Midbrain (tissue), 1 donor: Measurements from ENCODE around the gene MACROD1.

ENCODE experiments used
- DNase-seq: peaks from one replicate; lab custom pipeline; 2025; lab: John Stamatoyannopoulos, UW

MACROD1 gene

DNA sequence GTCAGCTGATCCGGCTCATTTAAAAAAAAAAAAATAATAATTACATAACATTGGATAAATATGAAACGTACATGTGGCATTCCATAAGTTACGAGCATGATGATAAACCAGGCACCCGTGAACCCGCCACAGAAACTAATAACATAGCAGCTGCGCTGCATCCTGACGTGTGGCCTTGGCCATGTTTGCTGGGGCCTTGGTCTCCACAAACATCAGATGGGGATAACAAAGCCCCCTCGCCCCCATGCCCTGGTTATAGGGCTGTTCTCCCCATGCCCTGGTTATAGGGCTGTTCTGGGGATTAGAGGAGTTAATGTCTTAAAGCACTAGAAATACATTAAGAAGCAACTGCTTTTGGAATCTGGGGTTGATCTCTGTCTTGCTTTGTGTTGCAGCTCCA, 93.5 kb downstream of the MACROD1 start:
- DNase-seq: no peak

- peak; percentile 29 for DNase-seq
These were observed 94.1 kb downstream of the MACROD1 start for GRCh38 chr11:64071849-64072248.

GRCh38 chr11:64070314-64070681, 95.6 kb downstream of the MACROD1 start:
- DNase-seq: no peak

DNA sequence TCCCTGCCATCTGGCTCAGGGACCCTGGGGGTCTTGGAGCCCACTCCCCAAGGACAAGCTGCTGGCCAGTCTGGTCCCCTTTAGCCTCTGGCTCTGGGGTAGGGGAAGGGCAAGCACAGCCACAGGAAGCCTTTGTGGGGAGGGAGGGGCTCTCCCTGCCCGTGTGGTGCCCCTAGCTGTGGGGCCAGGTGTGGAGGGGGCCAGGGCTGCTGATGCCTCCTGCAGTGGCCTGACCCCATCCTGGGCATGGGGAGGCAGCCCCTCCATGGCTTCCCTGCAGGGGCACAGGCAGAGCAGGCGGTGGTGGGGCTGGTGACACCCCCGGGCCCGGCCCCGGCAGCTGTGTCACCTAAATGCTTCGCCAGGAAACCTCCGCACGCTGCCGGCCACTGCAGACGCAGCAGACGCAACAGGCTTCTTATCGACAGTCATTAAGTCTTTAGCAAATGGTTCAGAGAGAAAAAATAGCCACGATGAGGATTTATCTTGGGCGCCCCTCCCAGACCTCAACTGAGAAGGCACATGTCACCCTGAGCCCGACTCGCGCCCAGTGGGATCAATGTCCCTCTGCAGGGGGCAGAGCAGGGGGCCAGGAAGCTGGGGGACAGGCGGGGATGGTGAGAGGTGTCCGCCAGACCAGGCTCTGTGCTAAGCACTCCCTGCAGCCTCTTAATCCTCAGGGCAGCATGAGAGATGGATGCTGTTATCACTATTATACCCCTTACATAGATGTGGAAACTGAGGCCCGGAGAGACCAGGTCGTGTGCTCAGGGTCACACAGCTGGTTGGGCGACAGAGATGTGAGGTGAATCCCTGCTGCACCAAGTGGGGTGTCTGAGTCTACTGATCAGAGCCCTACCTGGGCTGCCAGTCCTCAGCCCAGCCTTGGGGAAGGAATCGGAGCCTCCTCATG, 96.3 kb downstream of the MACROD1 start:
- no peak for DNase-seq

- no peak for DNase-seq
These were observed 97.1 kb downstream of the MACROD1 start for GRCh38 chr11:64068705-64069400.

DNA sequence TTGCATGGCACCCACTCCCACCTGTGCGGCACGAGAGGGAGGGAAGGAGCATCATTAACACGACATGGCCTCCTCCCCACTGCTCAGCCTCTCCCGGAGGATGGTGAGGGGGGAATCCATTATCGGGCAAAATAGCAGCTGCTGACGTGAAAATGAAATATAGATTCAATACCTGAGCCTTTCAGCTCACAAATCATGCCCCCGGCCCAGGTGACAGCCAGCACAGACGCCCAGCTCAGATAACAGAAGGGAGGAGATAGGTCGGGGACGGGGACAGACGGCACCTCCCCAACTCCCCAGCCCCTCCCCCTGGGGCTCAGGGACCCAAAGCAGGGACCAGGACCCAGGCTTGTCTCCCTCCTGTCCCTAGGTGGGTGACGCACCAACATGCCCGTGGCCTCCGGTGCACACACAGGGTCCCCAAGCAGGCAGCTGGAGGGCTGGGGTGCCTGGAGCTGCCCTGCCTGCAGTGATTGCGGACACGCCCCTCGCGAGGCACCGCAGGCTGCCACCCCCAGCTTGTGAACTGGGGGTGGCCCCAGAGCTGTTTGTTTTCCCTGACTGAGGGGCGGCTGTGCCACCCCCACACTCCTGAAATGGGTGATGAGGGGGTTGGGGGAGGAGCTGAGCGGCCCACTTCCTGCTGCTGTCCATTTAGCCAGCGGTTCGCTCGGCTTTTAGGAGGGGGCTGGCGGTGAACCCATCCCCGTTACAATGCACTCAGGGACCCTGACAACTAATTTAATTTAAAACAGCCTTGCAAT, 98.5 kb downstream of the MACROD1 start:
- DNase-seq: no peak

DNA sequence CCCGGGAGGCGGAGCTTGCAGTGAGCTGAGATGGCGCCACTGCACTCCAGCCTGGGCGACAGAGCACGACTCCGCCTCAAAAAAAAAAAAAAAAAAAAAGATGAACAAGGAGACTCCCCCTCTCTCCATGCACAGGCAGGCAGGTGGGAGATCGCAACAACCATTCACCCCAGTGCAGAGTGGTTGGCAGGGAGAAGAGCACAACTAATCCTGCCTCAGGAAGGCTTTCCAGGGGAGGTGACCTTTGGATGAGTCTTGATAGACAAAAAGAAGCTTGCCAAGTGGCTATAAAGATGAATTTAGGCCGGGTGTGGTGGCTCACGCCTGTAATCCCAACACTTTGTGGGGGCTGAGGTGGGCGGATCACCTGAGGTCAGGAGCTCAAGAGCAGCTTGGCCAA, 100.2 kb downstream of the MACROD1 start:
- DNase-seq: no peak

- DNase-seq: no peak
These were observed 100.8 kb downstream of the MACROD1 start for GRCh38 chr11:64065141-64065465.

GRCh38 chr11:64064374-64065140, 101.4 kb downstream of the MACROD1 start:
- DNase-seq: no peak

DNA sequence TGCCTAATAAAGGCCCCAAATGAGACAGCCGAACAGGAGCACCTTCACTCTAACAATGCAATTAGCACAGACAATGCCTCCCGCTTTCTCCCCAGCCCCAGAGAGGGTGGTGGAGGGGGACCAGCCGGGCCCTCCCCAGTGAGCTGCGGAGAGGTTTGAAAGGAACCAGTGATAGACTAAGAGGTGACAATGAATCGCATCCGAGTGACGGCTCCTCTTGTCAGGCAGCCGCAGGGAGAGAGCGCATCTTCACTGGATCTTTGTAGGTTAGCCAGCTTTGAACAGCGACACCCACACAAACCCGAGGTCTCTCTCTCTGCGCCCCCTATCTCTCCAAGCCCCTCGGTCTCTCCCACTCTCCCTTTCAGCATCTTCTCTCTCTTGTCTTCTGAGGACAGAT, 102.1 kb downstream of the MACROD1 start:
- no peak for DNase-seq

DNA sequence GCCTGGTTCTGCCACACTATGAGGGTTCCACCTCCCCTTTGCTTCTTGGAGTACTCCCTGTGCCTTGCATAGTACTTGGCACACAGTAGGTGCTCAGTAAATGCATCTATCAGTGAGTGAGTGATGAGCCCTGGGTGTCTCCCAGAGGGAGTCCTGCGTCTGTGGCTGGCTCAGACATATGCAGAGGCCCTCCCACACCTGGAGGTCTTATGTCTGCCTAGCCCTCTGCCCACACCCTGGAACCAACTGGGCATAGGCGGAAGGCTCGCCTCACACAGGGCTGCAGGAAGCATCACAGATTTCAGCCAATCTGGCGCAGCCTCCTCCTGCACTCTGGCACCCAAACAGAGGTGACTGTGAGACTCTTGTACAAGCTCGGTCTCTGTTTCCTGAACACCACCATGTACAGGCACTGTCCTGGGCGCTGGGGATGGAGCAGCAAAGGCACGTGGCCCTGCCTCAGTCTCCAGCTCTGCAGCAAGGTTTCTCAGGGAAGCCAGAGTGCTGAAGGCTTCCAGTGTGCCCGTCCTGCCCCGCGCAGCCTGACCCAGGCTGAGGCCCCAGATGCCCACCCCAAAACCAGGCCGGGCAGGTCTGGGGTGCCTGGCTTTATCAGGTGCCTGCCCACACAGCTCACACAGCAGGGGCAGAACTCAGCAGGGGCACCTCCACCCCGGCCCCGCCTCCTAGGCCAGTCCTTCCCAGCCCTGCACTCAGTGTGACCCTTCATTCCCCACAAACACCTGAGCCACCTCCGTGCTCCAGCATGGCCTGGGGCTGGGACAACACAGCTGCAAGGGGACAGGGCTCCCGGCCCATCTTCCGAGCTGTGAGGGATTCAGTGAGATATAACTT, 103.5 kb downstream of the MACROD1 start:
- no peak for DNase-seq

- DNase-seq: peak; percentile 68
These were observed 105.0 kb downstream of the MACROD1 start for GRCh38 chr11:64060861-64061444.

- DNase-seq: no peak
These were observed 105.6 kb downstream of the MACROD1 start for GRCh38 chr11:64060263-64060860.

DNA sequence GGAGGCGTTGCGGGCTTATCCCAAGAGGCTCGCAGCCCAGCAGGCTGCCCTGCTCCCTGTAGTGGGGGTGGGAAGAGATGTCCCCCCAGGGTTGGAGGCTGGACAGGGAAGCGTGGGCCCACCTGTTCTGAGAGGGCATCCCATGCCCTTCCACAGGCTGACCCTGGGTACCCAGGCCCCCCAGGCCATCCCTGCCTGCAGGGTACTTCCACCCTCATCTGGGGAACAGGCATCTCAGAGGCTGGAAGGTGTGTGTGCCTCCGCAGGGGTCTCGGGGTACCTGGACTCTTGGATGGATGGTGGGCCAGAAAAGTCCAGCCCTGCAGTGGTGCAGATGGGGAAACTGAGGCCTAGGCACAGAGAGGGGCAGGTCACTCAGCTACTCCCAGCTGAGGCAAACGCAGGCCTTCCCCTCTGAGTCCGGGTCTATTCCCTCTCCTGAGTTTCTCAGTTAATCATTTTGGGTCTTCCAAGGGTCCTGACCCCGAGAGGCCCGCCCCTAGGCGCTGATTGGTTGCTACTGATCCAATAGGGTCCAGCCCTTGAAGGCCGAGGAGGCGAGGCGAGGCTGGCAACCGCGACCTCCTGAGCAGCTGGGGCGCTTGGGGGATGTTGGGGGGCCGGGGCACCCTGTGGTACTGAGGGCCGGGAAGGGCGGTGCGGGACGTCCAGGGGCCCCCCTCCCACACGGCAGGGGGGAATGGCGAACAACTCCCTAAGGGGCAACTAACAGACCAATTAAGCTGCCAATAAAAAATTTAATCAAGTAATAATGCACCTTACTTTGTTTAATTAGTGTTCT, 106.4 kb downstream of the MACROD1 start:
- no peak for DNase-seq

- no peak for DNase-seq
These were observed 107.4 kb downstream of the MACROD1 start for GRCh38 chr11:64058494-64058893.

DNA sequence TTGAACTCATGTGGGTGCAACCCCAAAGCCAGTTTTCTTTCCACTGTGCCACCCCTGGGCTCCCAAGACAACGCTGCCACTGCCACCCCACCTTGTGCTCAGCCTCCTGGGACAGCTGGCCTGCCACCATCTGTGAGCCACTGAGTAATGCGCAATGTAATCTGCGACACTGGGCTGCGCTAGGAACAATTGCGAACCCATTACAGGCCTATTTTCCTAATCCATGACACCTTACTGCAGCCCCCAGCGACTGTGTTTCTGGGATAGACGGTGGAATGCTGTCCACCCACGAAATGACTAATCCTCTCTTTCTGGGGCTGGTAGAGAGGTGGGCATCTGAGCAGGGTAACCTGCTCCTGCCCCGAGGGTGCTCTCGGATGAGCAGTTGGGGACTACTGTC, 108.0 kb downstream of the MACROD1 start:
- DNase-seq: no peak

GRCh38 chr11:64056861-64057260, 109.1 kb downstream of the MACROD1 start:
- no peak for DNase-seq

DNA sequence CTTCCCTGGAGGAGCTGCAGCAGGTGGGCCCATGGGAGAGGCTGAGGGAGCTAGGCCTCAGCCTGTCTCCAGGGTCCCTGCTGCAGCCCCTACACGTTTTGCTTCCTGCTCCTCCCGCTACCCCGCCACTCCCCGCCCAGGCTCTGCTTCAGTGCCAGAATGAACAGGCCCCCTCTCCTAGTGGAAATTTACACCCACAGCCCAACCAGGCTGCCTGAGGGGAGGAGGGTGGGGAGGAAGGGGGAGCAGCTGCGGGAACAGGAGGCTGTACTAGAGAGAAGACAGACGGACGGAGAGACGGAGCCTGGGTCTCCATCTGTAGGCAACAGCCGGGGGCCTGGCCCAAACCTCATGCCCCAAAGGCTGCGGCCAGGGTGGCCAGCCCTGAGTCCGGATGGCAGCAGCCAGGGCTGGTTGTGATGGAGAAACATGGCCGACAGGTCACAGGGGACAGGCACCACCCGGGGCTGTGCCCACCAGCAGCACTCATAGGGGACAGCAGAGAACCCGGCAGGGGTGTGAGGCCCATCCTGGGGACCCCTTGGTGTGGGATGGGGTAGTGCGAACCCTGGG, 109.6 kb downstream of the MACROD1 start:
- peak; percentile 35 for DNase-seq

DNA sequence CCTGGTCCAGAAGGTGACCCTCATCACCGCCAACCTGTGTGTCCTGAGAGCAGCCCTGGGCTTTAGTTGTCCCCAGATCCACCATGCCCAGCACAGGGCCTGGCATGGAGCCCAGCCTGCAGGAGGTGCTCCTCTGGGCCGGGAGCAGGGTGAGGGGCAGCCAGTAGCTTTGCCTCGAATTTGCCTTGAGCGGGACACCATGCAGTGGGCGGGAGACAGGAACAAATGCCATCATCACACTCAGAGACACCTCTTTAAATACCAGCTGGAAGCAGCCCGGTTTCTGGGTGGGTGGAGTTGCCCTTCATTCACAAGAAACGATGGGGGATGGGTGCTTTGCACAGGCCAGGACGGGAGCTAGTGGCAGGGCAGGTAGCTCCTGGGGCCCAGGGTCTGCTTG, 110.8 kb downstream of the MACROD1 start:
- DNase-seq: no peak
